ENCODE data around the gene RNF141.

RNF141 gene

DNA sequence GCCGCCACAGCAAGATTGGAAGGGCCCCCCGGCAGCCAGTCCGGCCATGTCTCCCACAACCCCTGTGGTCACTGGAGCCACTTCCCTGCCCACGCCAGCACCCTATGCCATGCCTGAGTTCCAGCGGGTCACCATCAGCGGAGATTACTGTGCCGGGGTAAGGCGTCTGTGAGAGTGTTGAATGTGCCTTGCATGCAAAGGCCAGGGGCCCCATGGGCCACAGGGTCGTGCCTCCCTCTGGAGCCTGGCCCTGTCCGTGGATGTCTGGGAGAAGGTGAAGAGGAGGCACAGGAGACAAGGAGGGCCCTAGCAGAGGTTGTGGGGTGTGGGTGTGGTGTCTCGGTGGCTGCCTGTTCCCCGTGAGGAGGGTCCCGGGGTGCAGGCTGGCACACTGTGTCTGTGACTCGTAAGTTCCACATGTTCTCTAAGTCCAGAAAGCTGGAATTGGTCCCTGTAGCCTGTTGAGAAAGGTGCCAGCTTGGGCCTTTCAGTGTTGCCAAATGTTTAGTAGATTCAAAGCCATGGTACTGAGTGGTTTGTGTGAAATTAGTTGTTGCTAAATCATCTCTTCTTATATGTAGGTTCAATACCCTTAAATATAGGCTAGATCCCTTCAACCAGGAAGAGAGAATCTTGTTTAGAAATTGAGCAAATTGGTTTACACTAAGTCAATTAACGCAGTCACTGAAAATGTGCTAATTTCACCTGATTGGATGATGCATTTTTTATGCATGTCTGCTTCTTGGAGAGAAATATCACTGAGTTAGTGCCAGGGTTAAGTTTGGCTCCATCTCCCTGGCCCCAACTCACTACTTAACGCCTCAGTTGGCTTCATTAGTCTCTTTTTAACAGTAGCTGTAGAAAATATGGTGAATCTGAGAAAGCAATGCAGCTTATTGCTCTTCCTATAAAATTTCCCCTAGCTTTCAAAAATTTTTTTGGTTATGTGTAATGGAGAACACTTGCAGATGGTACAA, 62.1 kb downstream of the RNF141 start:
- DNase-seq, result no peak

DNA sequence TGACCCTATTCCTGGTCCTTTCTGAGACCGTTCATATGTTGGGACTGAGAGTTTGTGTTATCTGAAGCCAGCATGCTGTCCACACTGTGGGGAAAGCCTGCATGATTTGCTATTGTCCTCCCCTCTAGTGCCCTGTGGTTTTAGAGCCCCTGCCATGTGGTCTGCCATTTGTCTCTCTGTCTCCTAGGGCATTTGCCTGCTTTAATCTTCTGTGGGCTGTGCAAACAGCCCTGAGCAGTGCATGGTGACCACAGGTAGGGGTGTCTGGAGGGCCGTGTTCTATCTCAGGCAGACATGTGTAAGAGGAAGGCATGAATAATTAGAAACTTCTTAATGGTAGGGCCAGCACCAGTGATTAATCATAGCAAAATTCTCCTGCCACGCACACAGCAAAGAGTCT, 62.9 kb downstream of the RNF141 start:
- peak; percentile 65 for DNase-seq

DNA sequence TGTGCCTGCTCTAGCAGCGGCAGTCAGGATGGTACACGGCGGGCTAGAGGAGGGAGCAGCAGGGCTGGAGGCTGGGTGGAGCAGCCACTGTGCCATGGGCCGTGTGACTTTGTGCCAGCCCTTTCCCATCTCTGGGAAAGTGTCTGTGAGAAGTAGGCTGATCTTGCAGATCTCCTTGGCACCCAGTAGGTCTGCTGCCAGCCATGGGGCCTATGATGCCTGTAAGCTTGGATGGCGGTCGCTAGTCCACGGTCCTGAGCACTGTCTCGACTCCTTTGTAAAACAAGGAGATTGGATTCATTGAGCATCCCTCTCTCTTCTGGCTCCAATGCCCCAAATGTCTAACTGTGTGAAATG, 63.3 kb downstream of the RNF141 start:
- no peak for DNase-seq

DNA sequence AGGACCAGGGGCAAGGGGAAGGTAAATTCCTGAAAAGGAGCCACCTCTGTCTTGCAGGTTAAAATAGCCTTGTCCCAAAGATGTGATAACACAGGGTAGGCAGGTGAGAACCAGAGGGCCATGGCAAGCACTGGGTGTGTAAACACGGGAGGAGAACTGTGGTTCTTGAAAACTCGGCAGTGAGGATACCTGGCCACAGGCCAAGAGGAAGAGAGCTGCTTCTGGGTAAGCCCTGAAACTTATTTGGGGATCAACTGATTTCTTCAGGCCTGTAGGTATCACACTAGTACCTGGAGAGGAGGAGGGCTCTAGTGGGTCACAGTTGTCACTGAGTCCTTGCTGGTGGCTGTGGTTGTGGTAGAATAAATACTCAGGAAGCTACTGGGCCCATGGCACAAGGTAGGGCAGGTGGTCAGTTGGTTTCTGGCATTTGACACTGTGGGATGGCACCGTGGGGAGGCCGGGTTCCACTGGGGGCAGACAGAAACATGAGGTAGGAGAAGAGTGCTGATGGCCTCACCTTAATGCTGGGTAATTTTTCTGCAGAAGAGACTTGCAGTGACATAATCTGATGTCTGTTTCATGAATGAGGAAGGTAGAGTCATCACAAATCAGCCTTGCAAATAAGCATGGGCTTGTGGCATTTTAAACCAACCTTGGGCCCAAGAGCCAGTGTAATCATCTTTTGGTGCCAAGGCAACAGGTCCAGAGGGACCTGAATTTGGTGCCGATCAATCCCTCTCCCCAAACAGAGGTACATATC, 63.9 kb downstream of the RNF141 start:
- no peak for DNase-seq

DNA sequence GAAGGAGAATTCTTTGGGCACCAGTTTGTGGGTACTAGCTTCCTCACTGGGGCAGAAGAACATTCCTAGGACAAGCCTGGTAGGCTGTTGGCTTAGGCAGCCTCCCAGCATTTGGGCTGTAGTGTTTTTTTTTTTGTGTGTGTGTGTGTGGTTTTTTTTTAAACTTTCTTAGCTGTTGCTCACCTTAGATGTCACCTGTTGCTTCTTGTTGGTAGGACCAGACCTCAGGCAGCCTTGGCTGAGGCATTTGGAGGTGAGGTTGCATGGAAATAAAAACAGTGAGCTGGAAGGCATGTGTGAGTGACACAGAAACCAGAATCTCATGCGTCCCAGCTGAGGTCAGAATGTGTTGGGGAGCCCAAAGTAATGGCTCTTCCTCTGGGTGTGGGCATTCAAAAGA, 64.6 kb downstream of the RNF141 start:
- no peak for DNase-seq

DNA sequence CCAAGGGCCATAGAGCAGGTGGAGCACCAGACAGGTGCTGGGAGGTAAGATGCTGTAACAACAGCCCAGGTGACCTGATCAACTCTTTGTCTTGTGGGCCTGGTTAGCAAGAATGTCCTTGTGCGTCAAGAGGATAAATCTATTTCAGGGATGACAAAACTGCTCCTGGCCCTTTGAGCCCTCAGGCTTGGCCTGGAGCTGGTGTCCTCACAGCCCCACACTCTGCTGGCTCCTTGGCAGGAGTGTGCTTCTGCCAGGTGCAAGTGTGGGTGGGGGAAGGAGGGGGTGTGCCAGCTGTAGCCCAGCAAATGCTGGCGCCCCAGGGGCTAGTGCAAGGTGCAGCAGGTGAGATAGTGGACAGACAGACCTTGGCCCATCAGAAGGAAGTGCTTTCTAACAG, 66.4 kb downstream of the RNF141 start:
- no peak for DNase-seq

DNA sequence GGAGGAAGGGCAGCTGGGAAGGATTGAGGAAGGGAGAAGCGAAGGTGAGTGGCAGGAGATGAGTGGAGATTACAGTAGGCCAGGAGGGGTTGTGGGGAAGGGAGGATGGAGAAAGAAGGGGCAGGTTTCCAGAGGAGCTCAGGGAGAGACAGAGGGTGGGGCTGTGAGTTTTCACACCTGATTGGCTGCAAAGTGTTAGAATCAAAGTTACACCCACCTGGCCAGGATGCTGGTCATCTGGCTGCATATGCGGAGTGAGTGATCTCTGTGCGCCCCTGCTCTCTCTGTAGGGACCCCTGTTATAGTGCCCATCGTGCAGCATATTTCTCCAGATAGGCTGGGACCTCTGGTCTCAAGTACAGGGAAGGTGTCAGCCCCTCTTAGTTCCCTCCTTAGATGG, 67.6 kb downstream of the RNF141 start:
- no peak for DNase-seq

DNA sequence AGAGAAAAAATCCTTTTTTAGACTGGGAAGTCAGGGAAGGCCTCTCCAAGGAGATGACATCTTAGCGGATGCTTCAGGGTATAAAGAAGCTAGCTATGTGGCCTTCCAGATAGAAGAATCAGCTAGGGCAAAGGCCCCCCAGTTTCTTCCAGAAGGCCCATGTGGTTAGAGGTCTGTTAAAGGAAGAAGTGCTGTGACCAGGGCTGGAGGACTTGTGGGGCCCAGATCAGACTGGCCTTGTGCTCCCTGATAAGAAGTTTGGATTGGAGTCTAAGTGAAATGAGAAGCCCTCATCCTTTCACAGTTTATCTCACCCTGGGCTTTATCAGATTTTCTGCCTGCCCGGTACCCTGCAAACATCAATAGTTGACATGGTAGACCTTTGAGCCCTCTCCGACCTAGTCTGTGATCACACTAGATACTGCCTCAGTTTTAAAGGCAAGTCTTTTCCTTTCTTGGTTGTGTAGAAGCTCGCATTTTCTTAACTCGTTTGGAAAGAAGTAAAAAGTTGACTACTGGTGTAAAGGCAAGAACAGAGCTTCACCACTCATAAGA, 78.2 kb downstream of the RNF141 start:
- DNase-seq, result no peak

Measured in hematopoietic multipotent progenitor cell treated with erythropoietin and hydrocortisone succinate and interleukin-3 and kit ligand, for 8 days (in vitro differentiated cells).